Keratinocyte (primary cell): ENCODE results near the gene DBNL. TPM values are rescaled to one million over a fixed set of nuclear protein-coding genes. Genes with fewer than 3 reads are reported as not detected.

Experiments used
- DNase-seq: peaks from one replicate; pipeline ENCODE4 v3.0.0-alpha.2; 2011; ENCODE audit warnings: low read depth, missing footprints, low spot score
- FAIRE-seq: peaks from 2 replicates; lab custom pipeline; 2011; peaks lifted over from hg19 to GRCh38; lab: Jason Lieb, UNC
- H2AFZ ChIP-seq: 2 replicates; pipeline ENCODE4 v1.6.0; 2012; ENCODE audit warnings: low read length, control low read depth, inconsistent platforms; ENCODE audit not compliant: control insufficient read depth
- H3K27ac ChIP-seq: 2 replicates; pipeline ENCODE4 v1.5.1; 2011; ENCODE audit warnings: low read length; ENCODE audit not compliant: control insufficient read depth, insufficient read depth
- H3K27me3 ChIP-seq: 3 replicates; pipeline ENCODE4 v1.6.0; 2011; ENCODE audit warnings: low read length; ENCODE audit not compliant: control insufficient read depth, insufficient read depth; ENCODE audit errors: extremely low read depth
- H3K36me3 ChIP-seq, 2 experiments: 2 replicates in 1 of 2; 3 replicates in 1 of 2; pipeline ENCODE4 v1.5.1; 2011; ENCODE audit warnings: low read length in 2 of 2, mild to moderate bottlenecking in 1 of 2; ENCODE audit not compliant: control insufficient read depth in 2 of 2, insufficient read depth in 2 of 2; ENCODE audit errors: extremely low read depth in 1 of 2
- H3K4me1 ChIP-seq: 3 replicates; pipeline ENCODE4 v1.5.1; 2011; ENCODE audit warnings: low read length; ENCODE audit not compliant: control insufficient read depth, insufficient read depth; ENCODE audit errors: extremely low read depth
- H3K4me2 ChIP-seq: 3 replicates; pipeline ENCODE4 v1.6.0; 2011; ENCODE audit warnings: low read depth, low read length; ENCODE audit not compliant: control insufficient read depth, insufficient read depth; ENCODE audit errors: extremely low read depth
- H3K4me3 ChIP-seq, 3 experiments: fragments of 200-600 bp in 1 of 3; sonication (generic) in 1 of 3; 2 replicates in 2 of 3; 3 replicates in 1 of 3; pipeline ENCODE4 v1.5.1; 2011 to 2016; ENCODE audit warnings: low read length in 3 of 3, mild to moderate bottlenecking in 3 of 3, control low read depth in 2 of 3, inconsistent platforms in 1 of 3, low read depth in 1 of 3, mixed read lengths in 1 of 3, mixed run types in 1 of 3, moderate library complexity in 1 of 3; ENCODE audit not compliant: control insufficient read depth in 2 of 3, insufficient read depth in 2 of 3; ENCODE audit errors: extremely low read depth in 1 of 3
- H3K79me2 ChIP-seq: 2 replicates; pipeline ENCODE4 v1.6.0; 2012; ENCODE audit warnings: low read length; ENCODE audit not compliant: control insufficient read depth, insufficient read depth
- H3K9ac ChIP-seq: 3 replicates; pipeline ENCODE4 v1.6.0; 2011; ENCODE audit warnings: low read length; ENCODE audit not compliant: control insufficient read depth, insufficient read depth; ENCODE audit errors: extremely low read depth
- H3K9me1 ChIP-seq: 3 replicates; pipeline ENCODE4 v1.6.0; 2011; ENCODE audit warnings: low read length; ENCODE audit not compliant: control insufficient read depth, insufficient read depth; ENCODE audit errors: extremely low read depth
- H3K9me3 ChIP-seq: 2 replicates; pipeline ENCODE4 v1.5.1; 2012; ENCODE audit warnings: low read depth, low read length; ENCODE audit not compliant: control insufficient read depth
- H4K20me1 ChIP-seq: 3 replicates; pipeline ENCODE4 v1.6.0; 2011; ENCODE audit warnings: low read length; ENCODE audit not compliant: control insufficient read depth, insufficient read depth; ENCODE audit errors: extremely low read depth
- EZH2 ChIP-seq: IDR thresholded peaks from one replicate; pipeline ENCODE4 v1.6.1; 2012; ENCODE audit warnings: inconsistent platforms, mild to moderate bottlenecking, low read length, moderate library complexity
- dilution Hi-C: fragments of 300-500 bp; cut with MboI; formaldehyde crosslinking; loops from one replicate; pipeline ENCODE4 v1.7.0; 2020; ENCODE audit warnings: low sequenced_read_pairs; ENCODE audit not compliant: extremely low pct_ligation_motif_present
- polyA plus RNA-seq, 5 experiments: library from polyadenylated mRNA; depleted of rRNA in 3 of 5; stranded (reverse) in 3 of 5; stranded (forward) in 1 of 5; unstranded in 1 of 5; fragments of >200 nt; gene quantifications; 1 replicate in 1 of 5; 2 replicates in 3 of 5; 3 replicates in 1 of 5; pipeline versions ENCODE4 v1.2.1 to v1.2.3, GENCODE V29; 2011 to 2012; ENCODE audit warnings: missing spikeins in 2 of 5, low read depth in 1 of 5, low replicate concordance in 1 of 5
- TF ChIP-seq, protein P1 (sequence below), 3 experiments: IDR thresholded peaks in 1 of 3; conservative IDR thresholded peaks in 1 of 3; optimal IDR thresholded peaks in 1 of 3; 2 replicates in 2 of 3; 3 replicates in 1 of 3; pipeline versions ENCODE3 to v1.5.1; 2011; ENCODE audit warnings: low read length in 3 of 3, mild to moderate bottlenecking in 3 of 3, moderate library complexity in 2 of 3, control low read depth in 1 of 3, inconsistent platforms in 1 of 3; ENCODE audit not compliant: insufficient read depth in 2 of 3; ENCODE audit errors: extremely low read depth in 1 of 3

Gene DBNL
- polyA plus RNA-seq, 1 donor (not counting 4 experiments of a cell fraction or from before 2014, with no cell fraction given): 76.1 TPM

DNA sequence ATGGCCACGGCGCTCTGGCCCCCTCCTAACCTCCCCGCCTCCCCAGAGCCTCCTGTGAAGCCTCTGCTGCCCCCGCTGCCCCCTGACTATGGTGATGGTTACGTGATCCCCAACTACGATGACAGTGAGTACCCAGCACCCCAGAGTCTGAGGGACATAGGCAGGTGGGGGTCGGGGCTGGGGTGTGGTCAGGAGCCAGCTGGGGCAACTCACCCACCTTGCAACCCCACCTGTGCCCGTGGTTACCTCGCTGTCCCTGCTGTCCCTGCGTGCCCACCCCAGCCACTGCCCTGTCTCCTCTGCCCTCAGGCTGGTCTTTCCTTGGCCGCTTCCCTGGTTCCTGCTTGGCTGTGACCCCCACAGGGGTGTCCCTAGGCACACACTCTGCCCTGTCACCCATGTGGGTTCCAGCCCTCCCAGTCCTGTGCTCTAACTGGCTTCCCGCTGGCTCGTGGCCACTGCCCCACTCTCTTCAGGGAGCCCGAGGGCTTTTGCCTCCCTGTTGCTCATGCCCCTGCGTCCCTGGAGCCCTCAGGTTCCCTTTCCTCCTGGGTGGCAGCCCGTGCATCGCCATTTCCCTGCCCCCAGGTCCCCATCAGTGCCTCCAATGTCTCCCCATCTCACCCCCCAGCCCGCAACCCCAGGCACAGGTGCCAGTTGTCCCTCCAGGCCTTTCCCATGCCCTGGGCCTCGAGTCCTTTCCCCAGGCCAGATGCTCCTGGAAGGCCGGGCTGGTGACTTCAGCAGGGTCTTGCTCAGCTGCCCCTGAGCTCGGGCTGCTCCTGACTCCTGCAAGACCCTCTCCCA is 63.7 kb downstream of the DBNL start:
- peaks cover 11% of the 10 kb centered on the region for H3K27me3 ChIP-seq
- H3K9me1 ChIP-seq: no peaks in the 10 kb centered on the region
- DNase-seq: no peak
- TF ChIP-seq EZH2: no peak
- TF ChIP-seq, protein P1, sequence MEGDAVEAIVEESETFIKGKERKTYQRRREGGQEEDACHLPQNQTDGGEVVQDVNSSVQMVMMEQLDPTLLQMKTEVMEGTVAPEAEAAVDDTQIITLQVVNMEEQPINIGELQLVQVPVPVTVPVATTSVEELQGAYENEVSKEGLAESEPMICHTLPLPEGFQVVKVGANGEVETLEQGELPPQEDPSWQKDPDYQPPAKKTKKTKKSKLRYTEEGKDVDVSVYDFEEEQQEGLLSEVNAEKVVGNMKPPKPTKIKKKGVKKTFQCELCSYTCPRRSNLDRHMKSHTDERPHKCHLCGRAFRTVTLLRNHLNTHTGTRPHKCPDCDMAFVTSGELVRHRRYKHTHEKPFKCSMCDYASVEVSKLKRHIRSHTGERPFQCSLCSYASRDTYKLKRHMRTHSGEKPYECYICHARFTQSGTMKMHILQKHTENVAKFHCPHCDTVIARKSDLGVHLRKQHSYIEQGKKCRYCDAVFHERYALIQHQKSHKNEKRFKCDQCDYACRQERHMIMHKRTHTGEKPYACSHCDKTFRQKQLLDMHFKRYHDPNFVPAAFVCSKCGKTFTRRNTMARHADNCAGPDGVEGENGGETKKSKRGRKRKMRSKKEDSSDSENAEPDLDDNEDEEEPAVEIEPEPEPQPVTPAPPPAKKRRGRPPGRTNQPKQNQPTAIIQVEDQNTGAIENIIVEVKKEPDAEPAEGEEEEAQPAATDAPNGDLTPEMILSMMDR (optimal IDR thresholded peaks at IDR 0.05 in 1 of 3, IDR thresholded peaks at IDR 0.05 in 1 of 3, conservative IDR thresholded peaks at IDR 0.05 in 1 of 3; ENCODE audit: extremely low read depth in 1 of 3, insufficient read depth in 2 of 3, low read length in 3 of 3): no peak
- no peak overlapping the region for H3K27ac ChIP-seq
- H3K9me3 ChIP-seq: no peaks in the 10 kb centered on the region
- no peaks in the 10 kb centered on the region for H3K79me2 ChIP-seq
- H2AFZ ChIP-seq: no peak overlapping the region
- FAIRE-seq: no peak
- no peak overlapping the region for H3K4me3 ChIP-seq
- H3K4me1 ChIP-seq: peaks cover 11% of the 10 kb centered on the region
- H4K20me1 ChIP-seq: no peaks in the 10 kb centered on the region
- H3K36me3 ChIP-seq: no peaks in the 10 kb centered on the region
- dilution Hi-C loops: no loop called here
- H3K4me2 ChIP-seq: no peak overlapping the region
- H3K9ac ChIP-seq: no peak overlapping the region

DNA sequence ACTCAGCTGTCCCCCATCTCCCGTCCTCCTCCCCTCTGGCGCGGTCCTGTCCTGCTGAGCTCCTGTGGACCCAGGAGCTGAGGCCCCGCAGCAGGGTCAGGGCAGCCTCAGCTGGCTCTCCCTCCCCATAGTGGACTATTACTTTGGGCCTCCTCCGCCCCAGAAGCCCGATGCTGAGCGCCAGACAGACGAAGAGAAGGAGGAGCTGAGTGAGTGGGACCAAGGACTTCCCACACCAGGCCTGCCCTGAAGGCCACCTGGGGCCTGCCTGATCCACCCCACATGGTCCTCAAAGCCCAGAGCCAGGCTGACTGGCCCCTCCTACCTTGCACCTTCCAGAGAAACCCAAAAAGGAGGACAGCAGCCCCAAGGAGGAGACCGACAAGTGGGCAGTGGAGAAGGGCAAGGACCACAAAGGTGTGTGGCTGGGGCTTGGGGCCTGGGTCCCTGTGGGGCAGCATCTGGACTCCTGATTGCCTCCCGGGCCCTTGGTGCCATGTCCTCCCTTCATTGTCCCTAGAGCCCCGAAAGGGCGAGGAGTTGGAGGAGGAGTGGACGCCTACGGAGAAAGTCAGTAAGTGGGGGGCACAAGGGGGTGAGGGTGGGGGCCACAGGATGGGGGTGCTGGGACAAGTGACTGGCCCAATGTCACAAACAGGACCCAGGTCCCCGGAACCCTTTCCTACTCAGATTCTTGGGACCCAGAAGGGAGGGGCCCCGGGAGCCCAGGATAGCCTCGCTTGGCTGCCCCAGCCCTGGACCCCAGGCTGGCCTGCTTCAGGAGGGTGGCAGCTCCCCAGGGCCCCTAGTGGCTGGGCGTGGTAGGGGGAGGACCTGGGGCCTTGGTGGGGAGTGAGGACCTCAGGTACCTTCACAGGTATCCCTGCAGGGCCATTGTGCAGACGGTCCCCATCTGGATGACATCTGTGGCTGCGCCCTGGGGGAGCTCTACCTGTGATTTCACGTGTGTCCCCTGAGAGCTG is 64.6 kb downstream of the DBNL start:
- Histone ChIP-seq H3K36me3 (no peaks in the 10 kb centered on the region), H3K27me3 (peaks cover 11% of the 10 kb centered on the region), H4K20me1 (no peaks in the 10 kb centered on the region), H3K4me1 (peaks cover 10% of the 10 kb centered on the region), H3K9me3 (no peaks in the 10 kb centered on the region), H3K9me1 (no peaks in the 10 kb centered on the region), H3K4me3 (no peak overlapping the region), H2AFZ (no peak overlapping the region), H3K27ac (no peak overlapping the region), H3K79me2 (no peaks in the 10 kb centered on the region), H3K4me2 (no peak overlapping the region), H3K9ac (no peak overlapping the region)
- DNase-seq (no peak), FAIRE-seq (no peak)
- TF ChIP-seq, protein P1 (optimal IDR thresholded peaks at IDR 0.05 in 1 of 3, IDR thresholded peaks at IDR 0.05 in 1 of 3, conservative IDR thresholded peaks at IDR 0.05 in 1 of 3; ENCODE audit: extremely low read depth in 1 of 3, insufficient read depth in 2 of 3, low read length in 3 of 3): peak in 1 of 3 experiments; percentile 13
- TF ChIP-seq EZH2: no peak
- dilution Hi-C loops: no loop called here
